HG03095 (cell line): ENCODE data around the gene RFFL.
"Not testable (repeated sequence)": the region's sequence is repeated elsewhere in the genome, so short reads cannot be mapped to it uniquely, and the experiment has no call there.

Source experiments
- ATAC-seq: cut with Tn5 transposase; IDR thresholded peaks from one replicate; pipeline ENCODE4 v1.9.1; 2021; ENCODE audit warnings: moderate library complexity; ENCODE audit not compliant: unreplicated experiment

Gene RFFL

DNA sequence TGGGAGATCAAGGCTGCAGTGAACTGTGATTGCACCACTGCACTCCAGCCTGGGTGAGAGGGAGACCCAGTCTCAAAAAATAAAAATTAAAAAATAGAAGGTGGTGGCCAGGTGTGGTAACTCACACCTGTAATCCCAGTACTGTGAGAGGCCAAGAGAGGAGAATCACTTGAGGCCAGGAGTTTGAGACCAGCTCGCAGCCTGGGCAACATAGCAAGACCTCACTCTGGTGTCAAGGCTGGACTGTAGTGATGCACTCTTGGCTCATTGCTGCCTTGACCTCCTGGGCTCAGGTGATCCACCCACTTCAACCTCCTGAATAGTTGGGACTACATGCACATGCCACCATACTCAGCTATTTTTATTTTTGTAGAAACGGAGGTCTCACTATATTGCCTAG lies 13.3 kb downstream of the RFFL start:
- no peak for ATAC-seq

DNA sequence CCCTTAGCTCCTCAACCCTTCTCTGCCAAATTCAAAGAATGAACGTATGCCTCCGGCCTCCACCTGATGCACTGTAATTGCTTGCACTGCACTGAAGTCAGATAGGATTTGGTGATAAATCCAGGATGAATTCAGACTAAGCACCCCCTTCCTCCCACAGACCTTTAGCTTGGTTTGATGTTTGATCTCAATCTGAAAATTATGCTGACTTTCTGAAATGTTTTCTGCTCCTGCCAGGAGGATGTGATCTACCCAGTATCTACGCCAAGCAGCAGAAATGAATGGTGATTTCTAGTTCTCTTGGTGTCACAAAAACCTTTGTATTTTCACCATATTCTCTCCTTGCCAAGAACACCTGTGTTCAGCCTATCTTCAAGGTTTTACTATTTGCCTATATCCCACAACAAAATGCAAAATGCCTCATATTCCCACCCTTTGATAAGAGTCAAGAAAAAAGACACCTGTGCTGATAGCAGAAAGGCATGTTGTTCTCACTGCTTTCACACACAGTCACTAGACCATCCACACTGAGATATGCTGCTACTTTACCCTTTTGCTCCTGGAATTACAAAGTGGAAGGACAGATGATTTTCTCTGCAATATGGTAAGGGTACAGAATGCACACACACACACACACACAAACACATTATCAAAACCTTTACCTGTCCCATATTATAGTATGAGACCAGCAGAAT lies 14.7 kb downstream of the RFFL start:
- no peak for ATAC-seq

DNA sequence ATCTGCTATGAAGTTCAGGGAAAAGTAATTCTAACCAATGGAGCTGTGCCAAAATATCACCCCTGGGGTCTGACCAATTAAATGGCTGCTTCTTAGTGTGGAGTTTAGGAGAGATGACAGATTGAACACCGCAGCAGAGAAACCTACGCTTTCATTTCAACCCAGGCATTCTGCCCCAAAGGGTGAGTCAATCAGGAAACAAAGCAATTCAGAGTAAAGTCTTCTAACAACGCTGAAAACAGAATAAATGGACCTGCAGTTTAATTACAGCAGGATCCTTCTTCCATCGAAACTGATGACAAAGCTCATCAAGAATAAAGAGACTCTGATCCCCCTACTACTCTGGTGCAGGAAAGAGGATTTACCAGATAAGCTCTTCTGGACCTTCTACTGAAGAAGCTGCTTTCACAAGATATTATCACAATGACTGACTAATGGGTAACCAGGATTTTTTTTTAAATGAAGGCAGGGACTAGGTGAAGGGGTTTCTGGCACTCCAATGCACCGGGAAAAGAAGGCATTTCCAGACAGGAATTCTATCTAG lies 16.7 kb downstream of the RFFL start:
- ATAC-seq, result peak; percentile 51

DNA sequence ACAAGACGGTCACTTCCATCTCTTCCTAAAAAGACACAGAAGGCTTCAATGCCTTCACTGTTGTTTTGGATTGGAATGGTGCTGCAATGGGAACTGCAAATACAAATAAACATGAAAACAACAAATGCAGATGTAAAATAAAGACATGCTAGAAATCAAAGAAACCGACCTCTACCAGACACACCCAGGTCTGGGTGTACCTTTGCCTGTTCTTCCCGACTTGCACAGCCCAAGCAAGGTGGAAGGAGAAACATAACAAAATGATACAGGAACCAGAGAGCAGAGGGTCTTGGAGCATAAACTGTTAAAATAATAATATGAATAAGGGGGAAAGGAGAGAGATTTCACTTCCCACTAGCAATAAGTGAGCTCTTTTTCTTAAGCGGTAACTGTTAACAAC lies 17.3 kb downstream of the RFFL start:
- no peak for ATAC-seq

DNA sequence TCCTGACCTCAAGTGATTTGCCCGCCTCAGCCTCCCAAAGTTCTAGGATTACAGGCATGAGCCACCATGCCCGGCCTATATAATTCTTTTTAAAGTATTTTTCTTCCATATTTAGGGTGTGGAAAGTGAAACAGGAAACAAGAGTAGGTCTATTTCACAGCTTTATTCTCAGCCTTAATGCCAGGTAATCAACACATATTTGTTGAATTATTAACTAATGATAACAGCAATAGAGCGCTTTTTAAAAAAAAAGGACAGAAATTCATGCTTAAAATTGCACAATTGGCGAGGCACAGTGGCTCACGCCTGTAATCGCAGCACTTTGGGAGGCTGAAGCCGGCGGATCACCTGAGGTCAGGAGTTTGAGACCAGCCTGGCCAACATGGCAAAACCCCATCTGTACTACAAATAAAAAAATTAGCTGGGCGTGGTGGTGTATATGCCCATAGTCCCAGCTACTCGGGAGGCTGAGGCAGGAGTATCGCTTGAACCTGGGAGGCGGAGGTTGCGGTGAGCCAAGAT lies 18.0 kb downstream of the RFFL start:
- ATAC-seq, result not testable (repeated sequence)

DNA sequence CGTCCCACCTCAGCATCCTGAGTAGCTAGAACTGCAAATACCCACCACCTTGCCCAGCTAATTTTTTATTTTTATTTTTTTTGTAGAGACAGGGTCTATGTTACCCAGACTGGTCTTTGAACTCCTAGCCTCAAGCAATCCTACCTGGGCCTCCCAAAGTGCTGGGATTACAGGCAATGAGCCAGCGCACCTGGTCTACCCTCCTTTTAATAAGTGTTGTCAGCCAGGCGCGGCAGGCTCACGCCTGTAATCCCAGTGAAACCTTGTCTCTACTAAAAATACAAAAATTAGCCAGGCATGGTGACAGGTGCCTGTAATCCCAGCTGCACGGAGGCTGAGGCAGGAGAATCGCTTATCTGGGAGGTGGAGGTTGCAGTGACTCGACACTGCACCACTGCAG lies 19.3 kb downstream of the RFFL start:
- no peak for ATAC-seq

DNA sequence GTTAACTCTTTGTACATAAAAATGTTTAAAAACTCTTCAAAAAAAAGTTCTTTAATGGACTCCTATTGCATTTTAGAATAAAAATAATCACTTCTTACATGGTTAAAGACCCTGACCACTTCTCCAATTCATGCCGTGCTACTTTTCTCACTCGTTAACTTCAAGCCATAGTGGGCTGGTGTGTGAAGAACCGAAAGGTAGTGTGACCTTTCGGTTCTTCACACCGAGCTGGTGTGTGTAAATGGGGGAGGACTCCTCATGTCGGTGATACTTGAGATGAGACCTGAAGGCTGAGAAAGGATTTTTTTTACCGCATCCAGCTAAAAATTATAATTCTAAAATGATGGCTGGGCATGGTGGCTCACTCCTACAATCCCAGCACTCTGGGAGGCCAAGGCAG lies 22.1 kb downstream of the RFFL start:
- no peak for ATAC-seq

DNA sequence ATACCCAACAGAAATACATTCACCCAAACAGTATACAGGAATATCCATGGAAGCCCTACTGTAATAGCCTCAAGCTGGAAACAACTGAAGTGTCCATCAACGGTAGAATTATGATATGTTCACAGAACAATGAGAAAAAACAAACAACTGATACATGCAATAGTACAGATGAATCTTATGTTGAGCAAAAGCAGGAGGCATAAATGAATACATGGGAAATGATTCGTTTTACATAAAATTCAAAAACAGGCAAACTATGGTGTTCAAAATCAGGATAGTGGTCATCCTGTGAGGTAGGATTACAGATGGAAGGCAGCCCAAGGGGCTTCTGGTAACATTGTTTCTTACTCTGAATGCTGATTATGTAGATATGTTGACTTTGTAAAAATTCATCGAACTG lies 25.1 kb downstream of the RFFL start:
- no peak for ATAC-seq

DNA sequence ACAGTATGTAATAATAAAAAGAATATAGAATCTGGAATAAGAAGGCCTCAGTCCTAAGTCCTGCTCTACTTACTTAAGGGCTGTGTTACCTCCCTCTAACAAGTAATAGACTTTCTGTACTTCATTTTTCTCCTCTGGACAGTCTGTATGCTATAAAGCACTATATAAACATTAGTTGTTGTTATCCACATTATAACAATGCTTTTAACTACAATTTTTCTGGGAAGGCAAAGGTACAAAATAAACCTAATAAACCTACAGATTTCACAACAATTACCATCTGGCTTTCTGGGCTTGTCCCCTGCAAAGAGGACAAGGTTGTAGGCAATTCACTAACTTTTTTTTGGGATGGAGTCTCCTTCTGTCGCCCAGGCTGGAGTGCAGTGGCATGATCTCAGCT lies 32.7 kb downstream of the RFFL start:
- ATAC-seq, result no peak

DNA sequence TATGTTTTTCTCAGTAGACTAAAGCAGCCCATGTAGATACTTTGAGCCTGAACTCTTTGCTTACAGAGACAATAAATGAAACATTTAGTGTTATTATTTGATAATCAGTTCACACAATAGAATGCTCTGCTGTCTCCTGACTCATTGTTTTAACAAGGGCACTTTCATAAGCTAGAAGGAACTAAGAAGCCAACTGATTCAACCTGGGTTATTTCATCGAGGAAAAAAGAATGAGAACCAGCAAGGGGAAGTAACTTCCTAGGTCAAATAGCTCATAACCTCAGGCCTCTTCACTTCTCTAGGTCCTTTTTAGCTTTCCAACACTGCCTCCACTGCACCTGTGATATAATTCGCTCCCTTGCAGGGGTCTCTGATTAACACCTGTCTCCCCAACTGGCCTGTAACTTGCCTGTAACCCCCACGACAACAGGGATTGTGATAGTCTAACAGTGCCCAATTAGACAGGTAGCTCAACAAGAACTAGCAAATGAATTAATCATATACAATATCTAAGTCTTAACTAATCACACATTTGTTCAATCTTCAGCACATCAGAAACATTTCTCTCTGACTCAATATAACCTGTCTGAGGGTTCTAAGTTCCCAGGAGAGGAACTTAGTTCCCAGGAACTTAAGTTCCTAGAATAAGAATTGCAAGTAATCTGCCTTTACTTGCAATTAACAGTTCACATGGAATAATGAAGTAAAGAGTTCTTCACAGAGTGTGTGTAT lies 34.8 kb downstream of the RFFL start:
- no peak for ATAC-seq

DNA sequence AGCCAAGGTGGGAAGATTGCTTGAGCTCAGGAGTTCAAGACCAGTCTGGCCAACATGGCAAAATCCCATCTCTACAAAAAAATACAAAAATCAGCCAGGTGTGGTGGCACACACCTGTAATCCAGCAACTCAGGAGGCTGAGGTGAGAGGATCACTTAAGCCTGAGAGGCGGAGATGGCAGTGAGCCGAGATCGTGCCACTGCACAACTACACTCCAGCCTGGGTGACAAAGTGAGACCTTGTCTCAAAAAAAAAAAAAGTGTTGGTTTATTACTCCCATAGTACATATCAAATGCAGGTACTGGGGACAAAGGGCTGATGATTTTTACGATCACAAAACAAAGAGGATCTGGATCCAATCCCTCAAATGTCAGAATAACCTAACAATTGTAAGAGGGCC lies 35.4 kb downstream of the RFFL start:
- not testable (repeated sequence) for ATAC-seq

DNA sequence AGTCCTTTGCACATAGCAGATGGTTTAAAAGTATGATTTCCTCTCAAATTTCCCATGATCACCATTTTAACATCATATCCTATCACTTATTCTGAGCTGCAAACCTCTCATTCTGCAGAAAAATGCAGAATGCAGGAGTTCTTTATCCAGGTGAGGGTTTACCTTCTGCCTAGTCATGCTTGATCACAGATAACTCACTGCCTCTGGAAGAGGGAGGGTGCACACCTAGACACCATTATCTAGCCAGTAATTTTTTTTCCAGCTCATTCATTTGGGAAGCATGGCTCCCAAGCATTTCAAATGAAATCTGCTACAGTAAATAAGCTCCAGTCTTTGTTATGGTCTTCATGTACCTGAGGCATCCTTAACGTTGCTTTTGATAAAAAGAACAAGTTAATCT lies 38.0 kb downstream of the RFFL start:
- ATAC-seq, result no peak

DNA sequence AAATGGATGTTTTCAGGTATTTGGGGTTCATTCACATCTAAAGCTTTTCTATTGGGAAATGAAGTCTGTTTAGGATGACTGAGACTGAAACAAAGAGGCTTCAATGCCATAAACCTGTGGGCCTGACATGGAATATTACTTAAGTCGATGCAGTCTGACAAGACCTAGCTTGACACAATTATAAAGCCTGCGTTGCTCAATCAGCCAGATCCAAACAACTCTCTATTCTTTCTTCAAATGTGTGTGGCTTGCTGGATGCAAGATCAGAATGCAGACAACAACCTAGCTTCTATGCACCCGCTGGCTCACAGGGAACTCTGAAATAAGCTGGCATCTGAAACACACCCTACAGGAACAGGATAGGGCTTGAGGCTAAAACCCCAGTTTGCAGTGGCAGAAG lies 40.0 kb downstream of the RFFL start:
- ATAC-seq, result no peak

DNA sequence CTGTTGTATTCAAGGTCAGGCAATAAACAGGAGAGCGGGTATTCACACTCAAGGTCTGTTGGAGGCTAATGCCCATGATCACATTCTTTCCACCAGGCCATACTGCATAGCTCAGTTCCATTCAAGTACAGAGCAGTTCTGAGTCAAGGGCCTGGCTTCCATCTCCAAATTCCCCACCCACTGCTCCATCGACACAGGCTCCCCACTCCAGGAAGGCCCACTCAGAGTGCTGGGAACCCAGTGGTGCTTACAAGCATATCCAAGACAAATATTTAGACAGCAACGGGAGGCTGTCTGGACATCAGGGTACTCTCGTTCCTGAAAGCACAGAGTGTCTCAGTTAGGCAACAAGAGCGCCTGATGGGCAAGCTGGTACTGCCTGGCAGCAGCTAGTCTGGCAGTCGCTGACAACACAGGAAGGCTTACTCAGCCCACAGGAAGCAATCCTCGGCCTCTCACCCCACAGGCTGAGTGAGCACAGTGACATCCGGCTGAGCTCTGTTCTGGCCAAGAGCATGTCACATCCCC lies 40.9 kb downstream of the RFFL start:
- ATAC-seq, result peak; percentile 55

DNA sequence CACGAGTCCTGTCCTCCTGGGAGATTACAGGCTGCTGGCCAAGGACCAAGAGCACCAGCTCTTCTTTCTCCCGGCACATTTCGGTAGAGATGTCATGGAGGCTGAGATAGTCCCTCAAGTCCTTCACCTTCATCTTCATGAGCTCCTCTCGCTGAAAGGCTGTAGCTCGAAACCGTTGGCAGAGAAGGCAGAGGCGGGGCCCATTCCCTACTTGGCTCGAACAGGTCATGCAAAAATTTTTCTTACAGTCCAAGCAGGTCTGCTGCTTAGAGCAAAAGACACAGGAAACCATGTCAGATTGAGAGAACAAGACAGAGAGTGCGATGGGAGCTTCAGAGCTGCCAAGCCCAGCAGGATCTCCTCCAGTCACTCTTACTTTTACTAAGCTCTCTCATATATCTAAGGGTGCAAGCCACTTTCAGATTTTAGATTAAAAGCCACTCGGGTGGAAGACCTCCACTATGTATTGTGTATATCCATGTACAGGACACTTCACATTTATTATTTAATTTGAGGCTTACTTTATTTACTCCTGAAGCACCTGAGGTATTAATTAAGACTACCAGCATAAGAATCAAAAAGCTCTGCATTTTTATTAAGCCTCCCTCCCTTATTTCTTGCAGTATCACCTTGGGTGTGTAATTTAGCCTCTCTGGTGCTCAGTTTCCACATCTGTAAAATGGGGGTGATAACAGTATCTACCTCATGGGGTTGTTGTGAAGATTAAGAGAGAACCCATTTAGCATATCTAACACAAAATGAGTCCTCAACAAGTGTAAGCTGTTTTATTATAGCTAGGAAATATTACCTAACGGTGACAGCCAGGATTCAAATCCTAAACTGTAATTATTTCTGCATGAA lies 41.8 kb downstream of the RFFL start:
- no peak for ATAC-seq

DNA sequence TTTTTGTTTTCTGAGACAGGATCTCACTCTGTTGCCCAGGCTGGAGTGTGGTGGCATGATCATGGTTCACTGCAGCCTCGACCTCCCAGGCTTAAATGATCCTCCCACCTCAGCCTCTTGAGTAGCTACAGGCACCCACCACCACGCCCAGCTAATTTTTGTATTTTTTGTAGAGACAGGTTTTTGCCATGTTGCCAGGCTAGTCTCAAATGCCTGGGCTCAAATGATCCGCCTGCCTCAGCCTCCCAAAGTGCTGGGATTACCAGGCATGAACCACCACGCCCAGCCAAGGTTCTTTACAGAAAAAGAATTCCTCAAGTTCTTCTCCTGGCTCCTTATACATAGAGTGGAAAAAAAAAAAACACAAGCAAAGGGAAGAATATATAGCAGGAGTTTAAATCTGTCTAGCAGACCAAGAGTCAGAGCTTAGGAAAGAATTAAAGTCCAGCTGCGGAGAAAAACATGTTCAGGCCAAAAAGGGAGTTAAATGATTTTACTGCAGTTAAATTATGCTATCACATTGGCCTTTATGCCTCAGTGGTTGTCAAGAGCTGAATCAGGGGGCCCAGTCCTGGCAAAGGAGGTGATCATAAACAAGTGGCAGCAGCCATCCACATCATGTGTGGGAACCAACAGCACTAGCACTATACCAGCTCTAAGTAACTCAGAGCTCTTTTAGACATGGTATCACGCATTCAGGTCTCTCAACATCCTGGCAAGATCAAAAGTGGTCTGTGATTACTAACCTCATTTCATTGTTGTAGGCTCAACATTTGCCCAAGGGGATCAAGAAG lies 43.9 kb downstream of the RFFL start:
- no peak for ATAC-seq

DNA sequence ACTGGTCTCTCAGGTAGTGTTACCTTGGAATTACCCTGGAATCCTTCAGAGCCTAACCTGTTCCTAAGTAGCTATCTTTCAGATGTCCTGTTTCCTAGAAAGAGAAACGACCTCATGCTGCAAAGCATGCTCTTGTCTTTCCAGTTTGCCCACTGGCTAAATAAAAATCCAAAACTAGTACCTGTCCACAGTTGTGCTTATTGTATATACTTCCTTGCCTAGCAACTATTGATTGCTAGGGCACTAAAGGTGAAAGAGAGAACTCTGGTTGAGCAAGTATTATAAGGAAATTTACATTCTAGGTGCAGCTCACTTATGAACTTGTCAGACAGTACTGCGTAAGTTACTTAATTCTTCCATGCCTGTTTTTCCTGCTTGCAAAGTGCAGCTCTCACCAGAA lies 44.7 kb downstream of the RFFL start:
- no peak for ATAC-seq

DNA sequence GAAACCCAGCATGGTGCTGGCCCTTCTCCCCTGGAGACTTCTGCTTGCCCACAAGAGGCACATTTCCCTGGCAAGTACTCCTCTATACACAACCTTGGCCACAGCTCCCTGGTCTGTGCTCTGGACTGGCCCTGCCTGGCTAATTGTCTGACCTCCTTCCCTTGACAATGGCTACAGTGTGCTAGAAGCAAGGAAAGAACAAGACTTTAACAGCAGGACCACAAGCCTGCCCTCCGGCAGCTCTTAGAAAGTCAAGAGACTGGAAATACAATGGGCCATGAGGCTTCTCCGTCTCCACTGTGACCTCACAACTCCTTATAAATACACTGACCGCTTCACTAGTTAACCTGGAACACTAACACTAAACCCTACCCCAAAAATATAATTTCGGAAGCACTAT lies 46.5 kb downstream of the RFFL start:
- ATAC-seq, result no peak

DNA sequence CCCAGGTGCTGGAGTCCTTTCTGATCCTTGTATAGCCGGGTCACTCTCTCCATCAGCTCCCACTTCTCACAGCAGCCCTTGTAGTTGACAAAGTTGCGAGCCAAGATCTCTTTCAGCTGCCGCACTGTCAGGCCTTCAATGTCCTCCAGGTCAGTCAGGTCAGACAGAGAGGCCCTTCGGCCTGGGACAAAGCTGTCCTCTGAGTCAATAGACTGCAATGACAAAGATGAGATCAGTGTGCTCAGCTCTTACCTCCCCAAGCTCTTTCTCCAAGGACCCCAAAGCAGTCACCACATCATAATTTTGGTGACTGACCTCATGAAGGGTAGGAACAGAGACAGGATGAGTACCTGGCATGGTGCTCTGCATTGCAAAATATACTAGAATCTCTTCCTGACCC lies 47.1 kb downstream of the RFFL start:
- ATAC-seq, result no peak

DNA sequence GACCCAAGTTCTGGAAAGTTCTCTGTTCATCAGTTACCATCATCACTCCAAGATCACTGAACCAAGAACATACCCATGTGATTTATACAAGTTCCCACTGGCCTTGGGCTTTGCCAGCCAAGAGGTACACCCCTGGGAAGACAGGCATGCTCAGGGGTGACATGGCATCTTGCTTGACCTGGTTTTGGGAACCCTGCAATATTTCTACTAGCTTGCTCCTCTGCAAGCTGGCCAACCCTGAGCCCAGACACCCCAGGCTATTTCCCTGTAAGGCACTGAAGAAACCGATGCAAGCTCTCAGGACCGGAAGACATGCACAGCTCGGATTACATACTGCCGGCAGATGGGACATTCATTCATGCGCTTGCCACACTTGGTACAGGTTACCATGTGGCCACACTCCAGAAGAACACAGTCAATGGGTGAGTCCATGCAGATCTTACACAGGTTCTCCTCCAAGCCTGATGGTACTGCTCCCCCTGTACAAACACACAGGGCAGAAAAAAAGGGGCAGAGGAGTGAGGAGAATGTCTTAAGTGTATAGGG lies 51.8 kb downstream of the RFFL start:
- no peak for ATAC-seq
